Measurements from ENCODE around the gene PRELP. TPM values are rescaled to one million over a fixed set of nuclear protein-coding genes. Genes with fewer than 3 reads are reported as not detected.
"Not testable (repeated sequence)": the region's sequence is repeated elsewhere in the genome, so short reads cannot be mapped to it uniquely, and the experiment has no call there.

Gene PRELP
- total RNA-seq, 1 donor from 2014 or later = 200 TPM

DNA sequence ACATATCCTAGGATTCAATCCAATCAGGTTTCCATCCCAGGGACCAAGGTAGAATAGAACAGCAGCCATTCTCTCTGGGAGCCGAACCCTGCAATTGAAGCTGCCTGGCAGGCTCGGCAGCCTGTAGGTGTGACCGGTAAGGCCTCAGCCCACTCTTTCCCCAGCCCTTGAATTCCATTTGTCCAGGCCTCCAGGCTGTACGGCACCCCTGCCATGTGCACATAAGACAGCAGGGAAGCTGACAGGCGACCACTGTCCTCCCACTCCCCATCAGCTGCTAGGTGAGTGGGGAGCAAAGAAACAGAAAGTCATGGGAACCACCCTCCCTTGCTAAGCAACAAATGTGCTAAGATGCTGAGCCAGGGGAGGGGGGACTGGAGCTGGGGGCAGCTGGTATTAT is 41.3 kb downstream of the PRELP start:
- intact Hi-C loops (cut with DNase I) = no loop called here
- ATAC-seq (no peak), DNase-seq (ENCODE audit: low spot score) (no peak)

- ATAC-seq = no peak
- no peak for DNase-seq (ENCODE audit: low spot score)
- intact Hi-C loops (cut with DNase I) = no loop called here
Measured at GRCh38 chr1:203517426-203518110, 42.0 kb downstream of the PRELP start.

DNA sequence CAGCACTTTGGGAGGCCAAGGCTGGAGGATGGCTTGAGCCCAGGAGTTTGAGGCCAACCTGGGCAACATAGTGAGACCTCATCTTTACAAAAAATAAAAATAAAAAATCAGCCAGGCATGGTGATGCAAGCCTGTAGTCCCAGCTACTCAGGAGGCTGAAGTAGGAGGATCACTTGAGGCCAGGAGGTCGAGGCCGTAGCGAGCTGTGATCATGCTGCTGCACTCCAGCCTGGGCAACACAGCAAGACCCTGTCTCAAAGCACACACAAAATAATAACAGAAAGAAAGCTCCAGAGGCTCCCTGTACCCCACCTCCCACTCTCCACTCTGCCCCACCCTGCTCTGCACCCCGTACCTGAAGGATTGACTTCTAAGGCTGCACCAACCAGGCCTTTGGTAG is 42.5 kb downstream of the PRELP start:
- intact Hi-C loops (cut with DNase I); ATAC-seq; DNase-seq (ENCODE audit: low spot score): not testable (repeated sequence)

GRCh38 chr1:203518541-203518940 is 42.9 kb downstream of the PRELP start:
- DNase-seq (ENCODE audit: low spot score) (no peak), ATAC-seq (no peak)

GRCh38 chr1:203519053-203519840 is 43.6 kb downstream of the PRELP start:
- DNase-seq (ENCODE audit: low spot score) (no peak), ATAC-seq (no peak)
- intact Hi-C loops (cut with DNase I) = no loop called here

More at GRCh38 chr1:203518541-203518940, 42.9 kb downstream of the PRELP start:
- intact Hi-C loops (cut with DNase I) = no loop called here

DNA sequence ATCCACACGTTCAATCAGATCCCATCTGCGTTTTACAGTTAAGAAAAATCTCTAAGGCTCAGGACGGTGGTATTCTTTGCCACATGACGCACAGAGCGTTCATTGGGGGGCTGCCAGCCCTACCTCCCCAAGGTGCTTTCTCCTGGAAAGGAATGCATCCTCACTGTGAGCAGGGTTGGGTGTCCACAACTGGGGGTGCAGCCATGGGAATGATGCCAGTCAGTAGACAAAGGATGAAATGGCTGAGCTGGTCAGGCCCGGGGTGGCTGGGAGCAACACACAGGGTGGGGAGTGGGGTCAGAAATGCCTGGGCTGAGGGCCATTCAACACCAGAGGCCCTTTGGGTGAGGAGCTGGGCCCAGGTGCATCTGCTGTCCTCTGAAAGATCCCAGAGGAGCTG is 44.3 kb downstream of the PRELP start:
- intact Hi-C loops (cut with DNase I) = no loop called here
- ATAC-seq = no peak
- DNase-seq (ENCODE audit: low spot score) = no peak

GRCh38 chr1:203520315-203520714 is 44.7 kb downstream of the PRELP start:
- DNase-seq (ENCODE audit: low spot score) (no peak), ATAC-seq (no peak)
- intact Hi-C loops (cut with DNase I) = no loop called here

- ATAC-seq (no peak), DNase-seq (ENCODE audit: low spot score) (no peak)
- intact Hi-C loops (cut with DNase I) = no loop called here
Measured at GRCh38 chr1:203521074-203521794, 45.6 kb downstream of the PRELP start.

DNA sequence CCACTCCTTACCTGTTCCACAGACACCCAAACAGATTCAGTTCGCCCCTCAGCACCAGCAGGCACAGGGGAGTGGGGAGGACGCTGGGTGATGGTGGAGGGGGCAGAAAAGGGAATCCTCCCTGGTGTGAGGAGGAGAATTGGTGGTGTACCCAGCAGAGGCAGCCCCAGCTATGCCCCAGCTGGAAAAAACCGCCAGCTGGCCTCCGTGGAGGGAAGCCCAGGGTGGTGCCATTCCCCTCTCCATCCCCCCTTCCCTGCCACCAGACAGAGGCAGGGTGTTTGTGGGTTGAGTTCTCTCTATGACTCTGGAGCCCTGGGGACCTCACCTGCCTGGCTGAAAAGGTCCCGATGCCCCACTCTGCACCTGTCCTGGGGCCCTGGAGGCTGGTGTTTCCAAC is 46.2 kb downstream of the PRELP start:
- no peak for ATAC-seq
- no peak for DNase-seq (ENCODE audit: low spot score)
- intact Hi-C loops (cut with DNase I) = no loop called here

DNA sequence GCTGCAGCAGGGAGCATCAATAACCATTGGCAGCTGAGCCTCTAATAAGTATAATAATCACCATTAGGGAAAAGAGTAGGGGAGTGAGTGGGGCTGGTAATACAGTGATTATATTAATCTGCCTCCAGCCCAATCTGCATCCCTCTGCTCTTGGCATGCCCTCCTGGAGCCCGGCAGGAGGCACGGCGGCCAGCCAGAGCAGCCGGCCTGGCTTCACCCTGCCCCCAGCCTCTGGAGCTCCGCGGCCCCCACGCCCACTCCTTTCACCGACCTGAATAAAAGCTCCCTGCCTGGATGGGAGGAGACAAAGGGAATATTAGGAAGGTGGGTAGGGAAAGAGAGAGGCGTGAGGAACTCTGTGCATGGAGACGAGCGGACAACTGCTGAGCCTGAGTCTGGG is 46.6 kb downstream of the PRELP start:
- DNase-seq (ENCODE audit: low spot score) (no peak), ATAC-seq (no peak)
- intact Hi-C loops (cut with DNase I) = no loop called here

GRCh38 chr1:203523667-203524066 is 48.1 kb downstream of the PRELP start:
- no peak for DNase-seq (ENCODE audit: low spot score)
- intact Hi-C loops (cut with DNase I) = no loop called here
- no peak for ATAC-seq

GRCh38 chr1:203524152-203524551 is 48.5 kb downstream of the PRELP start:
- intact Hi-C loops (cut with DNase I) = no loop called here
- DNase-seq (ENCODE audit: low spot score) = no peak
- peak; percentile 50 for ATAC-seq

DNA sequence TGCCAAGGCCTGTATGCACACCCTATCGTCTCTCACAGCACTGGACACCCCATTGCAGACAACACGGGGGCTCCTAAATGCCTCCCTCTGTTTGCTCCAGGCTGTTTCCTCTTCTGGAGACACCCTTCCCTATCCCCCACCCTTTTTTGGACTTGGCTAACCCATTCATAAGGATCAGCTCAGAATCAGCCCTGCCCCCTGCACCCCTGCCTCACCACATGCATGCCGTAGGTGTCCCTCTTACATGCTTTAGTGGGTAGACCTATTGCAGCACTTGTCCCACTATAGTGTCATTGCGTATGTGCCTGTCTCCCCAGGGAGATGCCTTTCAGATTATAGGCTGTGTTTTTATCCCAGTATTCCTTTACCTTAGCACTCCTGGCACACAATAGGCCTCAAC is 49.2 kb downstream of the PRELP start:
- intact Hi-C loops (cut with DNase I) = no loop called here
- ATAC-seq (no peak), DNase-seq (ENCODE audit: low spot score) (no peak)

GRCh38 chr1:203525685-203526084 is 50.1 kb downstream of the PRELP start:
- DNase-seq (ENCODE audit: low spot score) = no peak

GRCh38 chr1:203526130-203526529 is 50.5 kb downstream of the PRELP start:
- DNase-seq (ENCODE audit: low spot score) (no peak), ATAC-seq (no peak)
- intact Hi-C loops (cut with DNase I) = no loop called here

More at GRCh38 chr1:203525685-203526084, 50.1 kb downstream of the PRELP start:
- intact Hi-C loops (cut with DNase I) = no loop called here
- no peak for ATAC-seq

GRCh38 chr1:203526572-203526971 is 51.0 kb downstream of the PRELP start:
- intact Hi-C loops (cut with DNase I) = no loop called here
- peak; percentile 53 for ATAC-seq
- no peak for DNase-seq (ENCODE audit: low spot score)

DNA sequence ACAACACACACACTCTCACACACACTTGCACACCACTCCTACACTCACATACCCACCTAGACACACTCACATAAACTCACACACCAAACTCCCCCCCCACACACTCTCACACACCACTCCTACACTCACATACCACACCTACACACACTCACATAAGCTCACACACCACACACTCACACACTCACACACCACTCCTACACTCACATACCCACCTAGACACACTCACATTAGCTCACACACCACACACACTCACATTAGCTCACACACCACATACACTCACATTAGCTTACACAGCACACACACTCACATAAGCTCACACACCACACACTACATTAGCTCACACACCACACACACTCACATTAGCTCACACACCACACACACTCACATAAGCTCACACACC is 51.4 kb downstream of the PRELP start:
- DNase-seq (ENCODE audit: low spot score) (no peak), ATAC-seq (peak; percentile 4)
- intact Hi-C loops (cut with DNase I) = no loop called here

DNA sequence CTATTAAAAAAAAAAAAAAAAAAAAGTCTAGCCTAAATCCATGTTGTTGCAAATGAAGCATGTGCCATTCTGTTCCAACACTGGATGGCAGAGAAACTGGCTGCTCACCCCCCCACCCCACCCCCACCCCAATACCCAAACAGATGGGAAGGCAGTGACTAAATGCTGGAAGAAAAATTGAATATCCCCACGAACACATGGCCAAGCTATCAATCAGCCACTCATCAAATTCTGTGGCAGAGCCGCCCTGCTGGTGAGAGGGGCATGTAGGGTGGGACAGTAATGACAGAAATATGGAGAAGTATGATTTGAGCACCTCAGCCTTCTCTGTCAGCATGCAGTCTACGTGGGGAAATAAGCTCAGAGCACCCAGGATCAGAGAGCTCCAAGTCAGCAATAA is 52.5 kb downstream of the PRELP start:
- ATAC-seq = no peak
- DNase-seq (ENCODE audit: low spot score) = no peak
- intact Hi-C loops (cut with DNase I) = no loop called here

- ATAC-seq (no peak), DNase-seq (ENCODE audit: low spot score) (no peak)
- intact Hi-C loops (cut with DNase I) = no loop called here
Measured at GRCh38 chr1:203528976-203529835, 53.6 kb downstream of the PRELP start.

Measured in sciatic nerve (tissue), 2 donors.